Choroid plexus epithelial cell (primary cell): ENCODE measurements around the gene RTF2.

Experiments
- DNase-seq: peaks from one replicate; pipeline ENCODE4 v3.0.0-alpha.2; 2010; ENCODE audit warnings: low read depth
- H3K4me3 ChIP-seq: 2 replicates; pipeline ENCODE4 v1.5.1; 2011; ENCODE audit warnings: low read depth, mild to moderate bottlenecking, control low read depth, low read length, moderate library complexity
- TF ChIP-seq, protein P1 (sequence below): conservative IDR thresholded peaks from 2 replicates; pipeline ENCODE4 v1.5.1; 2011; ENCODE audit warnings: low read depth, mild to moderate bottlenecking, control low read depth, inconsistent platforms, low read length, moderate library complexity

Gene RTF2

DNA sequence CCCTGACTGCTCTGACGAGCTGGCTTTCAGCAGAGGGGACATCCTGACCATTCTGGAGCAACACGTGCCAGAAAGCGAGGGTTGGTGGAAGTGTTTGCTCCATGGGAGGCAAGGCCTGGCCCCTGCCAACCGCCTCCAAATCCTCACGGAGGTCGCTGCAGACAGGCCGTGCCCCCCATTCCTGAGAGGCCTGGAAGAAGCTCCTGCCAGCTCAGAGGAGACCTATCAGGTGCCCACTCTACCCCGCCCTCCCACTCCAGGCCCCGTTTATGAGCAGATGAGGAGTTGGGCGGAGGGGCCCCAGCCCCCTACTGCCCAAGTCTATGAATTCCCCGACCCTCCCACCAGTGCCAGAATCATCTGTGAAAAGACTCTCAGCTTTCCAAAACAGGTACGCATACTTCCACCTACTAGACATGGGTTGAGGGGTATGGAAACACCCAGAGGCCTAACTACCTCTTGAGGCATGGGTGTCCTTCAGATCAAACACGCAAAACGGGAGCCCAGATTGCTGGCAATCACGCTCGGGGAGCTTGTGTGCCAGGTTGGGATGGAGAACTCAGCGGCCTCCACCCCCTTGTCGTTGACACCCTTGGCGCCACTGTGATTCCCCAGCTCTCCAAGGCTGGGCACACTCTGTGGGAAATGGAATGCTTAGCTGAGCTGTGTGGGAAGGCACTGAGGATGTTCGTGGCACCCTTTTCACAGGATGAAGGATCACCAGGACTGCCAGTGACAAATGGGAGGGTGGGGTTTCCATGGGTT is 31.0 kb upstream of the RTF2 start:
- no peak for DNase-seq
- TF ChIP-seq, protein P1, sequence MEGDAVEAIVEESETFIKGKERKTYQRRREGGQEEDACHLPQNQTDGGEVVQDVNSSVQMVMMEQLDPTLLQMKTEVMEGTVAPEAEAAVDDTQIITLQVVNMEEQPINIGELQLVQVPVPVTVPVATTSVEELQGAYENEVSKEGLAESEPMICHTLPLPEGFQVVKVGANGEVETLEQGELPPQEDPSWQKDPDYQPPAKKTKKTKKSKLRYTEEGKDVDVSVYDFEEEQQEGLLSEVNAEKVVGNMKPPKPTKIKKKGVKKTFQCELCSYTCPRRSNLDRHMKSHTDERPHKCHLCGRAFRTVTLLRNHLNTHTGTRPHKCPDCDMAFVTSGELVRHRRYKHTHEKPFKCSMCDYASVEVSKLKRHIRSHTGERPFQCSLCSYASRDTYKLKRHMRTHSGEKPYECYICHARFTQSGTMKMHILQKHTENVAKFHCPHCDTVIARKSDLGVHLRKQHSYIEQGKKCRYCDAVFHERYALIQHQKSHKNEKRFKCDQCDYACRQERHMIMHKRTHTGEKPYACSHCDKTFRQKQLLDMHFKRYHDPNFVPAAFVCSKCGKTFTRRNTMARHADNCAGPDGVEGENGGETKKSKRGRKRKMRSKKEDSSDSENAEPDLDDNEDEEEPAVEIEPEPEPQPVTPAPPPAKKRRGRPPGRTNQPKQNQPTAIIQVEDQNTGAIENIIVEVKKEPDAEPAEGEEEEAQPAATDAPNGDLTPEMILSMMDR = no peak
- H3K4me3 ChIP-seq = no peak overlapping the region

DNA sequence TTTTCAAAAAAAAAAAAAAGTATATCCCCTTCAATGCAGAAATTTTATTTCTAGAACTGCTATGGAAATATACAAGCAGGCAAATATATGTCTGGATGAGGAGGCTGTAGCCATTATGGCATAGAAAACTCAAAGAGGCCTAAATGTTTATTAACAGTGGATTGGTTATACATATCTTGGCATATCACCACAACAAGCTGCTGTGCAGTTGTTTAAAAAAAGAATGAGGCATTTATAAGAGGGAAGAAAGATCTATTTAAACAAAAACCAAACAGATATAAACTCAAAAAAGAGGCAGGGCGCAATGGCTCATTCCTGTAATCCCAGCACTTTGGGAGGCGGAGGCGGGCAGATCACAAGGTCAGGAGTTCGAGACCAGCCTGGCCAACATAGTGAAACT is 30.1 kb upstream of the RTF2 start:
- DNase-seq = no peak
- TF ChIP-seq, protein P1 = no peak
- no peak overlapping the region for H3K4me3 ChIP-seq

- TF ChIP-seq, protein P1 = no peak
- DNase-seq = peak; percentile 99
- no peak overlapping the region for H3K4me3 ChIP-seq
Observed at GRCh38 chr20:56439771-56440291, 28.6 kb upstream of the RTF2 start.

DNA sequence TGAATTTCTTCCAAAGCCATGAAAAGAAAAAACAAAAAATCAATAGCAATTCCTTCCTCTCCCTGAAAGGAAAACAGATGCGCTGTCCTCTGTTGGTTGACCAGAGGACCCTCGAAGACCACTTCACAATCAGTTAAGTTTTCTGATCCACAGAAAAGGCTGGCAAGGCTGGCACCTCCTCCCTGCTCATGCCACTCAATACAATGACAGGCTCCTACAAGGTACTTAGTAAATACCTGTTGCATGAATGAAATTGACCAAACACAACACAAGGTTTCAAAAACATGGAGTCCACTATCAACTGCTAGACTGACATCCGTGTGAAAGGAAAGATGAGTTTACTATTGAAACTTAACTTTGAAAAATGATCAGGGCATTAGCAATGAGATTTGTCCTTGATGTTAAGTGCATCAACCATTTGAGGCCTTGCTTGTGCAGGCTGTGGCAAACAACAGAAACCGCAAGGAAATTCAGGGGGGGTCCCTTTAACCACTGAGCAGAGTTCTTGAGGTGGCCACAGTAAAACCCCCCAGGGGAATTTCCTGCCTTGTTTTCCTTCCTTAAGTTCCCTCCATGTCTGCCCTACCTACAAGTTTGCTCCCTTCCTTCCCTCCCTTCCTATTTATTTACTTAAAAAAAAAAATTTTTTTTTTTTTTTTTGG is 27.9 kb upstream of the RTF2 start:
- TF ChIP-seq, protein P1 = no peak
- no peak overlapping the region for H3K4me3 ChIP-seq
- peak; percentile 50 for DNase-seq

DNA sequence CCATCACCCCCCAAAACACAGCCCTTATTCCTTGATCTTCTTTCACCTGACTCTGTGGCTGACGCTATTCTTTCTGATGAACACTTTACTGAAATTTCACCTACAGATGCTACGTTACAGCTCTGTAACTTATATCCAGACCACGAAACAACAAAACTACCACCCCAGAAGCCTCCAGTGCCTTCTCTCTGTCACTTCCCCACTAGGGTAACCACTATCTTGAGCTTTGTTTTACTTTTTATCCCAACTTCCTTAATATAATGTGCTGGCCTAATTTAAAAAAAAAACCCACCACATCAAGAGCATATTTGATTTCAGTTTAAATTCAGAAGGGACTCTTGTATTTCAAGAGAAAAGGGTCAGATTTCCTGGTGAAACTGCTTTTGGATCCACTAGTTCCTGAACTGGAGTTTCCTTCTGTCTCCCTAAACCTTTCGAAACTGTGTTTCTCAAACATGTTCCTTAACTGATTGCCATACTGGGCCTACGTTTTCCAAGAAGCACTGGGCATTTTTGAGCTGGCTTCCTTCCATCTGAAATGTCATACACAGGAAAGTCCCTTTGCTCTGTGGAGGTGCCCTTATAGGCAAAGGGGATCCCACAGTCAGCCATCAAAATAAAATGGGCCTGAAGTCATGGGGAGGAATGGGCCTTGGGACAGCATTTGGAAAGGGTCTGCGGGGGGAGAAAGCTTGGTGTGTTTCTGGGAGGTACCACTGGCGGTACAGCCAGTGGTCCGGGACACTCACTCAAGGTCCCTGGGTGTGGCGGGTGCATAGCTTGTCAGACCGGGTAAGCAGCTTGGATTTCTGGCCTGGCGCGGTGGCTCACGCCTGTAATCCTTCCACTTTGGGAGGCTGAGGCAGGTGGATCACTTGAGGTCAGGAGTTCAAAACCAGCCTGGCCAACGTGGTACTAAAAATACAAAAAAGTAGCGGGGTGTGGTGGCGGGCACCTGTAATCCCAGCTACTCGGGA is 25.8 kb upstream of the RTF2 start:
- DNase-seq = no peak
- TF ChIP-seq, protein P1 = no peak
- no peak overlapping the region for H3K4me3 ChIP-seq

DNA sequence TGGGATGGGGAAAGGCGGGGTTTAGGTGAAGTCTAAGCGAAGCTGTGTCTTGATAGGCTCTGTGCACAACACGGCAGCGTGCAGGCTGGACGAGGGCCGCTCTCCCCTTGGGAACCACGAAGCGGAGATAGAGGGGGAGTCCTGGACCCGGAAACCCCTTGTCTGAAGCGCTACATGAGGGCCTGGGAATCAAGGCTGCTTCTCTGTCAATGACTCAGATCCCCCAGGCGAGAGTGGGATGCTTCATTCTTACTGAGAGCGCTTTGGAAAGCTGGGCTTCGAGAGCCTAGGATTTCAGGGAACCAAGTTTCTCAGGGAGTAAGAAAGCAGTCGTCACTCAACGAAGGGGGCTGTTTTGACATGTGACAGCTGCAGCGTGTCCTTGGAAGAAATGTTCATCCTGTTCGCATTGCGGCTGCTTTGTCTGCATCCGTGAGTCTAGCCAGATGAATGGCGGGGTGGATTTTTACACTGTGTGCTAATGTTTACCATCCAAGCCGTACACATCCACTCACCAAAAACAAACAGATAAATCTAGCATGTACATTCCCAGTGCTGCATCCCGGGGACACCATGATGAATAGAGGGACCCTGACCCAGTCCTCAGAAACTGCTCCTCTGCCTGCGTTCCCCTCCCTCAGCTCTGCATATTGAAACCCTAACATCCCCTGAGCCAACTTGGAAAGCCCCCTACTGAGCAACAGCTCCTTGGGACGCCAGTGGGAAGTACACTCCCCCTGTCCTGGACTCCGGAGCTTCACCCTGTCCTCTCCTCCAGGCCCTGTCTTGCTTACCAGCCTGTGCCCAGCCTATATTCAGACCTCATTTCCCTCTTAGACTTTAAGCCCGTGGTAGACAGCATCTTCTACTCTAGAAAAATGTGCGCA is 24.5 kb upstream of the RTF2 start:
- no peak overlapping the region for H3K4me3 ChIP-seq
- TF ChIP-seq, protein P1 = no peak
- no peak for DNase-seq
